Left lobe of liver (tissue), 2 donors: Measurements from ENCODE around the gene TRIM6. TPM values are rescaled to one million over a fixed set of nuclear protein-coding genes. Genes with fewer than 3 reads are reported as not detected.
A peak's percentile ranks its signal among the peaks of the same experiment; 100 is the strongest.
"Not testable (repeated sequence)": the region's sequence is repeated elsewhere in the genome, so short reads cannot be mapped to it uniquely, and the experiment has no call there.

Experiments used
- ATAC-seq: fragments of 200-7000 bp; cut with Tn5 transposase; one replicate; pipeline ENCODE4 v1.9.1; 2020; ENCODE audit warnings: mild to moderate bottlenecking, moderate library complexity
- DNase-seq: peaks from one replicate; pipeline ENCODE4 v3.0.0-alpha.2; 2020; ENCODE audit warnings: low spot score
- total RNA-seq: library from RNA; stranded (reverse); gene quantifications from one replicate; pipeline ENCODE4 v1.2.1, GENCODE V29; 2021
- donor health status: DM: no; HTN: no; CAD: no; lungs with moderate emphysema.
- donor health status: DM: no; HTN: yes; CAD: no.

Gene TRIM6
- total RNA-seq, 1 donor from 2014 or later, result 0.25 TPM

DNA sequence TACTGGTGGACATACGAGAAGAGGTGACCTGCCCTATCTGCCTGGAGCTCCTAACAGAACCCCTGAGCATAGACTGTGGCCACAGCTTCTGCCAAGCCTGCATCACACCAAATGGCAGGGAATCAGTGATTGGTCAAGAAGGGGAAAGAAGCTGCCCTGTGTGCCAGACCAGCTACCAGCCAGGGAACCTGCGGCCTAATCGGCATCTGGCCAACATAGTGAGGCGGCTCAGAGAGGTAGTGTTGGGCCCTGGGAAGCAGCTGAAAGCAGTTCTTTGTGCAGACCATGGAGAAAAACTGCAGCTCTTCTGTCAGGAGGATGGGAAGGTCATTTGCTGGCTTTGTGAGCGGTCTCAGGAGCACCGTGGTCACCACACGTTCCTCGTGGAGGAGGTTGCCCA lies 6.9 kb downstream of the TRIM6 start:
- ATAC-seq (no peak), DNase-seq (no peak)

DNA sequence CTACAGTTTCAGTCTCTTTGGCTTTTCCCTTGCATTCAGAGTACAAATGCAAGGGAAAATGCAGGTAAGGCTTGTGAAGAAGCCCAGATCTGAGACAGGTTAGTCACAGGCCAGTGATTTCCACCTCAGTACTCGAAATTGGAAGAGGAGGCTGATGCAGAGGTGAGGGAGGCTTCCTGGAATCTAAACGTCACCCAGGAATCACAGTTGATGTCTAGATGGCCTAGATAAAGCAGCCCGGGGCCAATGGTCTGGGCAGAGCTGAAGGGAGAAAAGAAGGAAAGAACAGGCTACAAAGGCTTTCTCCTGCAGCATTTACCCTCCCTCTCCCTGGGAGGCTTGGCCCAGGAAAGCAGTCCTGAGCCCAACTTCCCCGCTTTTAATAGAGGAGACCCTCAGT lies 8.5 kb downstream of the TRIM6 start:
- DNase-seq (no peak), ATAC-seq (no peak)

DNA sequence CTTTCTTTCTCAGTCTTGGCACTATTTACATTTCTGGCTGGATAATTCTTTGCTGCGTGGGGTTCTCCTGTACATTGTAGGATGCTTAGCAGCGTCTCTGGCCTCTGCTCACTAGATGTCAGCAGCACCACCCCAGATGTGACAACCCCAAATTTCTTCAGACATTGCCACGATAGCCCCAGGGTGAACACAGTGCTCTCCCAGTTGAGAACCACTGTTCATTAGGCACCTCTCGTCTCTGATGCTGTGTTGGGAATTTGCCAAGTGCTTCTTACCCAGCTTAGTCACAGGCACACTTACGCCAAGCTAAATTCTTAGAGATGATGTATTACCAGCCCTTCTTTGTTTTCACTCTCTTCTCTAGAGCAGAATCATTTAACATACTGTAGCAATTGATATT lies 9.4 kb downstream of the TRIM6 start:
- ATAC-seq, result no peak
- no peak for DNase-seq

DNA sequence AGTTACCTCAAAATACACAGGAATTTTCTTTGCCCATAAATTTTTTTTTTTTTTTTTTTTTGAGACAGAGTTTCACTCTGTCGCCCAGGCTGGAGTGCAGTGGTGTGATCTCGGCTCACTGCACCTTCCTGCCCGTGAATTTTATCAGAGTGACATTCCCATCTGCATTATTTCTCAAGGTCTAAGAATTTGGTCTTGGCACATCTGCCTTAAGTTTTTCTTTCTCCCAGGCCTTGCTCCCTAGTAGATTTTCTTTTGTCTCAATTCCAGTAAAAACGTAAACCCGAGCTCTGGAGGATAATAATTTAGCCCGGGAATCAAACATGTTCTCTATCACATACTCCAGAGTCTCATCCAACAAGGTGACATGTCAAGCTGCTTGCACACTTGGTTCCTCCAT lies 12.4 kb downstream of the TRIM6 start:
- no peak for DNase-seq

DNA sequence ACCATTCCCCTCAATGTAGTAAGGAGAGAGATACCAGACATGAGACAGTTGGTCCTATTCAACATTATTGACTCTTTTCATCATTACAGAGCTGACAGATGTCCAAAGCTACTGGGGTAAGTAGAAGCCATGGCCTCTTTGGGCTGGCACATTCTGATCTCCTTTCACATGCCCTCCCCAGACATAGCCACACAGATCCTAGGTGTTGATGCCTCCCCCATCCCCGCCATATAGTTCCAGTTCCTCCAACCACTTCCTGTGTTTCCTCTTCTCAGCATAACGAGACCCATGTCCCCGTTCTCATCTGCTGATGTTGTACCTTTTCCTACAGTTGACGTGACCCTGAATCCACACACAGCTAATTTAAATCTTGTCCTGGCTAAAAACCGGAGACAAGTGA lies 14.0 kb downstream of the TRIM6 start:
- DNase-seq (no peak), ATAC-seq (no peak)

More for the DNA sequence above, 12.4 kb downstream of the TRIM6 start:
- ATAC-seq, result no peak

DNA sequence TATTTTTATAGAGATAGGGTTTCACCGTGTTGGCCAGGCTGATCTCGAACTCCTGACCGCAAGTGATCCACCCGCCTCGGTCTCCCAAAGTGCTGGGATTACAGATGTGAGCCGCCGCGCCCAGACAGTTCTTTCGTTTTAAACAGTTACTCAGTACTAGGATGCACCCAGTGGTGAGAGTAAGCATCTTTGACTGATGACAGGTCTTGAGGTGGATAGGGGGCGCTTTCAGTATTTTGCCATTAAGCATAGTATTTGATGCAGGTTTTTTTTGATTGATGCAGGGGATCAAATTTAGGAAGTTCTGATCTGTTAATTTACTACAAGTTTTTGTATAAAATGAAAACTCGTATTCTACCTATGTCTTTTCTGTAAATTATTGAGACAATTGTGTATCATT lies 15.2 kb downstream of the TRIM6 start:
- no peak for ATAC-seq

DNA sequence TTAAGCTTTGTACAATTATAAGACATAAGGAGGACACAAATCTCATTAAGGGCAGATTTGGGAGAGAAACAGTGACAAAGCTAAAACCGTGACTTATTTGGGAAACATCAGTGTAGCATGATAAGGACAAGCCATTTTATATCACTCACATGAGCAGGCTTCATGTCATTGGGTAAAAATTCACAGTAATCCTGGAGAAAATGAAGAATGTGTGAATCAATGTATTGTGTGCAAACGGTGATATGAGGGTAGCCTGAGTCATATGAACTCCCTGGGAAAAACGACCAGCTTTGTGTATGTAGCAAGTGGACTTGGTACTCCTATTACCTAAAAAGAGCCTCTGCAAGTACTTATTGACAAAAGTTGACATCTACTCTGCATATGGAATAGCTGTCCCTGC lies 22.4 kb downstream of the TRIM6 start:
- DNase-seq, result no peak
- ATAC-seq, result no peak

More for the DNA sequence above, 15.2 kb downstream of the TRIM6 start:
- DNase-seq, result no peak

DNA sequence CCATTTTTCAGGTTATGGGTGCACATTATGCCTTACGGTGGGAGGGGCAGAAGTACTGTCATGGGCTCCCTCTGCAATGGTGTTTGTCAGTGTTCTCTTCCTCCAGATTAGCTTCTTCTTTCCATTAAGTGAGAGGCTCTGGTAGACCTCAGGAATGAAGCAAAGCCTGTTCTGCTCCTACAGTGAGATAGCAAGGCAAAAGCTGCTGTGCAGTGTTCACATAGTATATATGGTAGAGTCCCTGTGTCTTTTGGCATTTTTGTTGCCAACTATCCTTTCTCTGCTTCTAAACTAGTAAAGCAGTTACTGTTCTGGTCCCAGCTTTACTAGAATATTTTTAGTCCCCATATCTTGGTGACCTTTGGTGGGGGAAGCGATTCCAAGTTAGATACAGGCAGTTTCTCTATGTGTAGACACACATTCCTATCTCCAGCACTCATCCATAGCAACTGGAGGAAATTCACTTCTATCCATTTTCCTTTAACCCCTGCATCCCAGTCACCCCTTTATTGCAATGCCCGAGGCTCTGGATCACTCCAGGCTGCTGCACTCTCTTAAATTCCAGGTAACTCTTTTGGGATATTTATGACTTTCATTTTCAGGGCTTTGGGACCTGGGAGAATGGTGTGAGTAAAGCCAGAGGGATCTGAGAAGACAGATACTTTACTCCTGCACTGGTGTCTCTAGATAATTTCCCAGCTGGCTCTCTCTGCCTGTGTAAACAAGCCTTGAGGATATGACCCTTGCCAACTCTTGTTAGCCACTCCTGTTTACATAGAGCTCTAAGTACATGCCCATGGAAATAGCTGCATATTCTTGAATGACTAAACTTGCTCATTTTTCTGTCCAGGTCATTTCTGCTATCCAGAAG lies 24.4 kb downstream of the TRIM6 start:
- ATAC-seq, result peak; percentile 48
- DNase-seq, result no peak

DNA sequence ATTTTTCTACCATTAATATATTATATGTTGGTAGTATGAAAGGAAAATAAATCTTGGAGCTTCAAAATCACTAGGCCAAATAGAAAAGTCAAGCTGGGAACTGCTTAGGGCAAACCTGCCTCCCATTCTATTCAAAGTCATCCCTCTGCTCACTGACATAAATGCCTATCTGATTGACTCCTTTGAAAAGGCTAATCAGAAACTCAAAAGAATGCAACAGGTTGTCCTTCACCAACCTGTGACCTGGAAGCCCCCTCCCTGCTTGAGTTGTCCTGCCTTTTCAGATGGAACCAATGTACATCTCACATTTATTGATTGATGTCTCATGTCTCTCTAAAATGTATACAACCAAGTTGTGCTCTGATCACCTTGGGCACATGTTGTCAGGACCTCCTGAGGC lies 25.1 kb downstream of the TRIM6 start:
- DNase-seq, result no peak
- no peak for ATAC-seq

DNA sequence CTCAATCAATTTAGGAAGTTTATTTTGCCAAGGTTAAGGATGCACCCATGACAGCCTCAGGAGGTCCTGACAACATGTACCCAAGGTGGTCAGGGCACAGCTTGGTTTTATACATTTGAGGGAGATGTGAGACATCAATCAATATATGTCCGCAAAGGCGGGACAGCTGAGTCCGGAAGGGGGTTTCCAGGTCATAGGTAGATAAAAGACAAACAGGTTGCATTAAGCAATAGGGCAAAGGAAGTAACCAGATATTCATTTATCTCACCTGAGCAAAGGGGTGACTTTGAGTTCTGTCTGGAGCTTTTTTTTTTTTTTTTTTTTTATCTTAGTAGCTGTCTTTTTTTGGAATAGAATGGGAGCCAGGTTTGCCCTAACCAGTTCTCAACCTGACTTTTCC lies 26.4 kb downstream of the TRIM6 start:
- DNase-seq, result no peak
- ATAC-seq, result no peak

DNA sequence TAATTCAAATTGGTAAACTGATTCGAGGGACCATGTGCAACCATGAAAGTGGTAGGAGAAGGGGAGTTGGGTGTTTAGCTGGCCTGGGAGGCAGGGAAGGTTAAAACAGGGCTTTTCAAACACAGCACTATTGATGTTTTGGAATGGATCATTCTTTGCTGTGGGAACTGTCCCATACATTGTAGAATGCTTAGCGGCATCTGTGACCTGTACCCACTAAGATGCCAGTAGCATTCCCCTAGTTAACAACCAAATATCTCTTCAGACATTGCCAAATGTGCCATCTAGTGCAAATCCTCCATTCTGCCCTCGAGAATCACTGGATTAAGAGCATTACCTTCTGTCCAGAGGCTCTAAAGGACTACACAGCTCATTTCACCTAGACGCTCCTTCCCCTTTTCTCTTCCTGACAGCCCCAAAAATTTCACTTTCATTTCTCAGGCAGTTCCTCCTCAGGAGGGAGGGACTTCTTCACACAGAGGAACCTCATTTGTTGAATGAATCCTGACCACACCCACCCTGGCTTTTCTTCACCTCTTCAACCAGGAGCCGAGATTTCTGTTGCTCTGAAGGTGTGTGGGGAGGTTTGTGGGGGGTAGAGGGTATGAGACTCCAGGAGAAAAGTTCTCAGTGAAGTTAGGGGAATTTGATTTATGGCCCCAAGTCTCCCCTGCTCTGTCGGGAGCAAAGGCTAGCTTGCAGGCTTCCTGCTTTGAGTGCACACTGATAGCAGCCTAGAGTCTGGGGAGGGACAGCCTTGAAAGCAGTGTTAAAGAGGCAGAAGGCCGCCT lies 28.2 kb downstream of the TRIM6 start, which contains the start of gene TRIM34:
Gene TRIM34, plus strand, starts transcription at position 513 of the 791 bp plus-strand sequence. CDS start 7,331 bp downstream, outside the sequence.
- DNase-seq (peak; percentile 66), ATAC-seq (peak; percentile 97)

DNA sequence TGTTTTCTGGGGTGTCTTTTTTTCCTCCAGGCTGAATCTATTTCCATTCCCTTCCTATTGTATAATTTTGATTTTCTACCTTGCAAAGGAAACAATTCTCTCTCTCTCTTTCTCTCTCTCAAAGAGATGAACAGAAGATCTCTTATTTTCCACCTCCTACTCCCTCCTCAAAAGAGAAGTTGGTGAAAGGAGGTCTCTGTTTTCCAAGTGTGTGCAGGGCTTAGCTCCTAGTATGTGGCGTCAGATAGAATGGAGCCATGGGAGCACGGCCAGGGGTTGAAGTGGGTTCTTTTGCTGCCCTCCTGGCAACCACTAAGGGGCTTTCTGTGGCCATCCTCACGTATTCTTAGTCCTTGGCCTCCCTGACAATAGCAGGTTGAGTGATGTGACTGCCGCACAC lies 28.8 kb downstream of the TRIM6 start:
- DNase-seq (no peak), ATAC-seq (no peak)

DNA sequence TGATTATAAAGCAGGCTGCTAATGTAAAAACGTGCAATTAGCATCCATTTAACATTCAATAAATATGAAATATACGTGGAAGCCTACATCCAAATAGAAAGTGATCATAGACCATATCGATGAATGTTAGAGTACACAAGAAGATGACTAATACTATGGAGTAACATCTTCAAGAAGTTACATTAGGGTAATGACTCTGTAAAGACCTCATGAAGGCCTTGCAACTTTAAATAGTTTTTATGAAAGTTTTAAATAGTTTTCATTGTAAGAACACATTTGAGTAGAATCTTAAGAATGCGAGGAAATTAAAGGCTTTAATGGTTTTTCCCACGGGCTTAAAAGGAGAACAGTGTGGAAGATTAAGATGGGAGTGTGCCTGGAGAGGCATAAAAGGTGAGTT lies 29.8 kb downstream of the TRIM6 start:
- ATAC-seq (no peak), DNase-seq (no peak)

DNA sequence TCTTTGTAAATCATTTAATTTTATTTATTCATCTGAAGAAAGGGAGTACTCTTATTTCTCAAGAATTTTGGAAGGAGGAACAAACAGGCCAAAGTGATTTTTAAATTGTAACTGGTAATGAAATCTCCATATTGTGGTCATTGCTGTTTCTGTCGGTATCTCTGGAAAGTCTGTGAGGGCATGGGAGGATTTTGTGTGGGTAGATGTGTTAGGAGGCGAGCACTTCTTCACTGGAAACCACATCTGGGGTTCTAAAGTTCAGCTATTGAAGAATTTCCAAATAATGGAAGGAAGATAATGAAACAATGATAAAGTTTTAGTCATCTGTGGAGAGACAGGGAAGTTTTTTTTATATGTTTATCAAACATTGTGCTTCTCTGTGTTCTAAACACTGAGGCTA lies 35.0 kb downstream of the TRIM6 start:
- ATAC-seq (no peak), DNase-seq (no peak)

DNA sequence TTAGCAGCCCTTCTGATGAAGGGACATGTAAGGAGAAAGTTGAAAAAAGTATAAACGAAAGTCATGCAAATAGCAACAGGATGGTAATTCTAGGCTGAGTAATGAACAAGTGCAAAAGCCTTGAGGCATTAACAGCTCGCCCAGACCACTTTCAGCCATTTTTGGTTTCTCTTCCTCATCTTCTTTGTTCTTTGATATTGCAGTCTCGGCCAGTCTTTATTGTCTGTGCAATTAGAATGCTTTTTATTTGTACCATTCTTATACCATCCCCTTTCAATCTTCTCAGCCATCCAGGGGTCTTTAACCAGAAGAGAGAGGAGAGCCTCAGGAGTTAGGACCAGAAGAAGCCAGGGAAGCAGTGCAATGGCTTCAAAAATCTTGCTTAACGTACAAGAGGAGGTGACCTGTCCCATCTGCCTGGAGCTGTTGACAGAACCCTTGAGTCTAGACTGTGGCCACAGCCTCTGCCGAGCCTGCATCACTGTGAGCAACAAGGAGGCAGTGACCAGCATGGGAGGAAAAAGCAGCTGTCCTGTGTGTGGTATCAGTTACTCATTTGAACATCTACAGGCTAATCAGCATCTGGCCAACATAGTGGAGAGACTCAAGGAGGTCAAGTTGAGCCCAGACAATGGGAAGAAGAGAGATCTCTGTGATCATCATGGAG lies 35.7 kb downstream of the TRIM6 start:
- DNase-seq, result no peak
- ATAC-seq, result no peak

DNA sequence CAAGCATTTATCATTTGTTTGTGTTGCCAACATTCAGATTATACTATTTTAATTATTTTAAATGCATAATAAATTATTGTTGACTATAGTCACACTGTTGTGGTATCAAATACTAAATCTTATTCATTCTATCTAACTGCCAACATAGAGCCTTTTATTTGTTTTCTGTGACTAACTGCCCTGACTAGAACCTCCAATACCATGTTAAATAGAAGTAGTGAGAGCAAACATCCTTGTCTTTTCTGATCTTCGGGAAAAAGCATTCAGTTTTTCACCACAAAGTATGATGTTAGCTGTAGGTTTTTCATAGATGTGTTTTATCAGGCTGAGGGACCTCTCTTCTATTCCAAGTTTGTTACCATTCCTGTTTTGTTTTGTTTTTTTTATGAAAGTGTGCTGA lies 43.5 kb downstream of the TRIM6 start:
- ATAC-seq (no peak), DNase-seq (no peak)

DNA sequence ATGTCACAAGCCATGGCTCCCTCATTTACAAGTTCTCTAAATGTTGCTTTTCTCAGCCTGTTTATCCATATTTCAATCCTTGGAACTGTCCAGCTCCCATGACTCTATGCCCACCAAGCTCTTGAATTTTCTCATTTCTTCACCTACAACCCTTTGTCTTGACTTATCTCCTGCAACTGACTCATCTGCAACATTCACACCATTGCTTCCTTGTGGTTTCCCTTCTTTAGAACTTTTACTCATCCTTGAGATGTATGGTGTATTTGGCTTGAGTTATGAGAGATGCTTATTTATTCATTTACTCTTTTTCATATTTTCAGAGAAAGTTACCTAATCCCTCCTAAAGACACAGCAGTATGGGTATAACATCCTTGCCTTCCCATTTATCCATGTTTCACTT lies 47.1 kb downstream of the TRIM6 start:
- no peak for ATAC-seq
- DNase-seq, result no peak

DNA sequence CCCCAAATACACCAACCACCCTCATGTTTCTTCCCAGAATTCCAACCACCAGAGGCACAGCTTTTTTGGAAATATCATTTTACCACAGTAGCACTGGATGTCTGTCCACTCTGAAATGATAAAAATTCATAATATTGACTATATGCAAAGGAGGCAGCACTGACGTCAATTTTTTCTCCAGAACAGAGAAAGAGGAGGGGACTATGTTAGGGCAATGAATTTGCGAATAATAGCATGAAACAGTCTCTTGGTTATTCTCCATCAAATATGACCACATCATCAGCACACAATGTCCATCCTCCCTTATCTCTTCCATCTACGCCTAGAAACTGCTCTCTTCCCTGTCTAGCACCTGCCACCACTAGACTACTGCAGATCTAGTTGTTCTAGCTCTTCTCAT lies 49.7 kb downstream of the TRIM6 start:
- no peak for DNase-seq
- ATAC-seq, result no peak

DNA sequence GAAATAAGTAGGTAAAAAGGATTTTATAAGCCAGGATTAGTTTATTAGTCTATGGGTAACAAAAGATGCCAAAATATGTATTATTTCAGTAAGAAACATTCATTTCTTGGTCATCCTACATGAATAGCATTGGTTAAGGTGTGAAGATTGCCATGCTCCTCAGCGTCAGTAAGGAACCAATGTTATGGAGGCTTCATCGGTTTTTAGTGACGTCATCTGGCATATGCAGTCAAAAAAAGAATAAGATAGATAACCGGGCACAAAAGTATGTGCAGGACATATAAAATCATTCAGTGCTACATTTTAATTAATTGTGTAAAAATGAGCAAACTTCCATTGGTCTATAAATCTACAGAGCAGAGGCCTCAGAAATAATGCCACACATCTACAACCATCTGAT lies 59.0 kb downstream of the TRIM6 start:
- no peak for DNase-seq
- no peak for ATAC-seq

DNA sequence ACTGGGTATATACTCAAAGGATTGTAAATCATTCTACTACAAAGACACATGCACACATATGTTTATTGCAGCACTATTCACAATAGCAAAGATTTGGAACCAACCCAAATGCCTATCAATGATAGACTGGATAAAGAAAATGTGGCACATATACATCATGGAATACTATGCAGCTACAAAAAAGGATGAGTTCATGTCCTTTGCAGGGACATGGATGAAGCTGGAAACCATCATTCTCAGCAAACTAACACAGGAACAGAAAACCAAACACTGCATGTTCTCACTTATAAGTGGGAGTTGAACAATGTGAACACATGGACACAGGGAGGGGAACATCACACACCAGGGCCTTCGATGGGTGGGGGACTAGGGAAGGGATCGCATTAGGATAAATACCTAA lies 60.5 kb downstream of the TRIM6 start:
- ATAC-seq, DNase-seq: not testable (repeated sequence)

DNA sequence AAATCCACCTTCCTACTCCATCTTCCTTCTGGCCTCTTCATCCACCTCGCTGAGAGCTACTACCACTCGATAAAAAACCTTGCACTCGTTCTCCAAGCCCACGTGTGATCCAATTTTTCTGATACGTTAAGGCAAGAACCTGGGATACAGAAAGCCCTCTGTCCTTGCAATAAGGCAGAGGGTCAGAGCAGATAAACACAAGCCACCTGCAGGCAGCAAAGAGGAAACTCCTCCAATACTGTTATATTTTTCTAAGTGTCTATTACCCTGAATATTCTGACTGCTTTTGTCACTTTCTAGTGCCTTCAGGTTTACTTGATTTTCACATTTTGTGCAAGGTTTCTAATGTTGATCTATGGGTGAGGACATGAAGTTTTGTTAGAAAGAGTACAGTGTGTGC lies 61.9 kb downstream of the TRIM6 start:
- ATAC-seq (no peak), DNase-seq (no peak)
